WI38 (cell line): Measurements from ENCODE around the gene CYP4A22.
"Not testable (repeated sequence)": the region's sequence is repeated elsewhere in the genome, so short reads cannot be mapped to it uniquely, and the experiment has no call there.

Experiments used
- H3K4me3 ChIP-seq: 2 replicates; pipeline ENCODE4 v1.5.1; 2011; ENCODE audit warnings: low read depth, mild to moderate bottlenecking, control low read depth, low read length
- TF ChIP-seq, protein P1 (sequence below): IDR thresholded peaks from 2 replicates; pipeline ENCODE4 v1.5.1; 2012; ENCODE audit warnings: low read depth, mild to moderate bottlenecking, control low read depth, low read length

Gene CYP4A22

DNA sequence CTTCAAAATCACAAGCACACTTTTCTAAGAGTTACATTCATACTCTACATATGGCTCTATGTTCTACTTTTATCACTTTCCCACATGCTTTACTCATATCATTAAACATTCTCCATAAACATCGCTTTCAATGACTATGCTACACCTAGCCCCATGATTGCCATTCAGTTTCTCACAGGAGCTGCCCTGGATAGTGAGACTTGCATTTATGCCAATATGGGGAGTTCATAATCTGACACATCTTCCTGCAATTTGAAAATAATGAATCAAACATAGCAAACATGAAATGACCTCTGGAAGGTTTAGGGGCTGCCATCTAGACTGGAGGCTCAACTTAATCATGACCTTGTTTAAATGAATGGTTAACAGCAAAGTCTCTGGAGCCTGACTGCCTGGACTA, 9.0 kb upstream of the CYP4A22 start:
- no peak overlapping the region for H3K4me3 ChIP-seq
- TF ChIP-seq, protein P1, sequence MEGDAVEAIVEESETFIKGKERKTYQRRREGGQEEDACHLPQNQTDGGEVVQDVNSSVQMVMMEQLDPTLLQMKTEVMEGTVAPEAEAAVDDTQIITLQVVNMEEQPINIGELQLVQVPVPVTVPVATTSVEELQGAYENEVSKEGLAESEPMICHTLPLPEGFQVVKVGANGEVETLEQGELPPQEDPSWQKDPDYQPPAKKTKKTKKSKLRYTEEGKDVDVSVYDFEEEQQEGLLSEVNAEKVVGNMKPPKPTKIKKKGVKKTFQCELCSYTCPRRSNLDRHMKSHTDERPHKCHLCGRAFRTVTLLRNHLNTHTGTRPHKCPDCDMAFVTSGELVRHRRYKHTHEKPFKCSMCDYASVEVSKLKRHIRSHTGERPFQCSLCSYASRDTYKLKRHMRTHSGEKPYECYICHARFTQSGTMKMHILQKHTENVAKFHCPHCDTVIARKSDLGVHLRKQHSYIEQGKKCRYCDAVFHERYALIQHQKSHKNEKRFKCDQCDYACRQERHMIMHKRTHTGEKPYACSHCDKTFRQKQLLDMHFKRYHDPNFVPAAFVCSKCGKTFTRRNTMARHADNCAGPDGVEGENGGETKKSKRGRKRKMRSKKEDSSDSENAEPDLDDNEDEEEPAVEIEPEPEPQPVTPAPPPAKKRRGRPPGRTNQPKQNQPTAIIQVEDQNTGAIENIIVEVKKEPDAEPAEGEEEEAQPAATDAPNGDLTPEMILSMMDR: no peak

GRCh38 chr1:47128854-47129253, 8.4 kb upstream of the CYP4A22 start:
- not testable (repeated sequence) for H3K4me3 ChIP-seq

DNA sequence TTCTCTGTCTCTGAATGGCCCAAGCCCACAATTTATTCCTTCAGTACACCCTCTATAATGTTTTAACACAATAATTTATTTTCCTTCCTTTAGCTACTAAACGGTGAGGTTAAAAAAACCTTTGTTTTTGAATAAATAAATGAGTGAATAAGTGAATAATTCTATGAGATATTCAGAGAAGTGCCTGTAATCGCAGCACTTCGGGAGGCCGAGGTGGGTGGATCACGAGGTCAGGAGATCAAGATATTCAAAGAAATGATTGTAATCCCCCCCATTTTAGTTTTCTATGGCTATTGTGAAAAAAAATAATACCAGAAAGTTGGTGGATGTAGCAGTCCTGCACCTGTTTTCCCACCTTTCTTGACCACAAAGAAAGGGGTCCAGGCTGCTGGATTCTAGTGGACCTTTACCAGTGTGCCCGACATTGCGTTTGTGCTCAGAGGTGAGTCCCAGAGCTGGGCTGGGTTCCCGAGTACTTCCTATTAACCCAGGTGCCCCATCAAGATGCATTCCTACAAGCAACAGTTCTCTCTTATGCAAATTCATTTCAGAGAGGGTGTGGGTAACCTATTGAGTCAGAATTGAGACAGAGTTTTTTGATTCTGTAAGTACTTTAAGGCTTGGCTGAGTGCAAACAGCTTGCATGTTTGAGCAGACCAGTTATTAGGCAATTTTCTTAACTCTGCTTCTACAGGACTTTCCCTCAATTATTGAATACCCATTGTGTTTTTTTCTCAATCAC, 7.6 kb upstream of the CYP4A22 start:
- not testable (repeated sequence) for H3K4me3 ChIP-seq

DNA sequence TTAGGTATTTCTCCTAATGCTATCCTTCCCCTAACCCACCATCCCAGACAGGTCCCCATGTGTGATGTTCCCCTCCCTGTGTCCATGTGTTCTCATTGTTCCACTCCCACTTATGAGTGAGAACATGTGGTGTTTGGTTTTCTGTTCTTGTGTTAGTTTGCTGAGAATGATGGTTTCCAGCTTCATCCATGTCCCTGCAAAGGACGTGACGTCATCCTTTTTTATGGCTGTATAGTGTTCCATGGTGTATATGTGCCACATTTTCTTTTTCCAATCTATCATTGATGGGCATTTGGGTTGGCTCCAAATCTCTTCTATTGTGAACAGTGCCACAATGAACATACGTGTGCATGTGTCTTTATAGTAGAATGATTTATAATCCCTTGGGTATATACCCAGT, 4.6 kb upstream of the CYP4A22 start:
- H3K4me3 ChIP-seq: not testable (repeated sequence)

GRCh38 chr1:47137925-47138615, 829 bp downstream of the CYP4A22 start:
- TF ChIP-seq, protein P1: no peak
- no peak overlapping the region for H3K4me3 ChIP-seq

GRCh38 chr1:47140358-47140757, 3.1 kb downstream of the CYP4A22 start:
- not testable (repeated sequence) for H3K4me3 ChIP-seq

GRCh38 chr1:47143654-47144053, 6.4 kb downstream of the CYP4A22 start:
- H3K4me3 ChIP-seq: not testable (repeated sequence)

DNA sequence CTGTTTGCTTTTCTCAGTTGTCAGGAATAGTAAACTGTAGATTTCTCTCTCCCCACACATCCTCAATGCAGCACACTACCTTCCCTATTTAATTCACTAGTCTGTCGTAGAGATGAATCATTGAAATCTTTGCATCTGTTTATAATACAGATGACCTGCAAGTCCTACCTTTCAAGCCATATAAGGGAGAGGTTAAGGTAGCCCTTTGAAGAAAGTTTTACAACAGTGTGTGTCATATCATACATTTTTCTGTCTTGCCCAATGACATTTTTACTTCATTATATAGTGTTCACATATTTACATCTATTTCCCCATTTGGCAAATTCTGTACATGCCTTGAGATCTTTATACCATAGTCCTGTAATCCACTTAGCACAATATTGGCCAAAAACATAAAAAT, 9.3 kb downstream of the CYP4A22 start:
- not testable (repeated sequence) for H3K4me3 ChIP-seq

DNA sequence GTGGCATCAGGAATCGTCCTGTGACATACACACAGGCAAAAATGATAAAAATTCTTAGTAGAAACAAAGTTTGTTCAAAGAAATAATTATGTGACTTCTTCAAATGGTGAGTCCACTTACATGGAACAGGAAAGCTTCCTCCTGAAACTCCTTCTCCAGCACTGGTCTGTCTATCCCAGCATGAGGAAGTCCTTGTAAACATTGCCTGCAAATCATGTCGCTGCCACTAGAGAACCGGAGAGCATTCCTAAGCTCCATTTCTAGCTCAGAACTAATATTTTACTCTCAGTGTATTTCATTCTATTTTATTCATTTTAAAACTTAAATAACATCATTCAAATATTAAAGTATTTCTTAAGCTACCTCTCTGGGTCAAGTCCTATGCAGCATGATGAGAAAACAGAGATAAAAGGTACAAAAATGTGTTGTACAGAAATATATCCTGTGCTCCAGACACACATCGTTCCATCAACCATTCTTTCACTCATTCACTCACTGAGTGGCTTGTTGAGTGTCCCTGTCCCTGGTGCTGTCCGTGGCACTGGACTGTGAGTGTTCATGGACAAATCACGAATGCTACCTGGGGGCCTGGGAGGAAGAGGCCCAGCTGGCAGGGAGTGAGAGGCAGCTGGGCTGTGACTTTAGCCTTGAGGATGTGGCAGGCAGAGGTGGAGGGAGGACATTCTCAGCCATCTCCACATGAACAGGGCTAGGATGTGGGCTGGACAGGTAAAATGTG, 10.0 kb downstream of the CYP4A22 start:
- TF ChIP-seq, protein P1: no peak
- no peak overlapping the region for H3K4me3 ChIP-seq

DNA sequence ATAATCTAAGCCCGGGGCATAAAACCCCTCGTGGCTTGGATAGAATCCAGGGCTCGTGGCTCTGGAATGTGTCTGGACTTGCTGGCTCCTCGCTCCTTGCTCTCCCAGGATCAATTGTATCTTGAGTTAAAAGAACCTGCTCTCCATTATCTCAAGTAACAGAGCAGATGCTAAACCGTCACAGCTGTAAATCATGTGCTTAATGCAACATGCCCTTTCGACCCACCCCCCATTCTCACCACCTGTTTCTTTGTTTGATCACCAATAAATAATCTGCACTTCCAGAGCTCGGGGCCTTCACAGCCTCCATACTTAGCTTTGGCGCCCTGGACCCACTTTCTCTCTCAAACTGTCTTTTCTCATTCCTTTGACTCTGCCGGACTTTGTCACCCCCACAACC, 11.9 kb downstream of the CYP4A22 start:
- not testable (repeated sequence) for H3K4me3 ChIP-seq

DNA sequence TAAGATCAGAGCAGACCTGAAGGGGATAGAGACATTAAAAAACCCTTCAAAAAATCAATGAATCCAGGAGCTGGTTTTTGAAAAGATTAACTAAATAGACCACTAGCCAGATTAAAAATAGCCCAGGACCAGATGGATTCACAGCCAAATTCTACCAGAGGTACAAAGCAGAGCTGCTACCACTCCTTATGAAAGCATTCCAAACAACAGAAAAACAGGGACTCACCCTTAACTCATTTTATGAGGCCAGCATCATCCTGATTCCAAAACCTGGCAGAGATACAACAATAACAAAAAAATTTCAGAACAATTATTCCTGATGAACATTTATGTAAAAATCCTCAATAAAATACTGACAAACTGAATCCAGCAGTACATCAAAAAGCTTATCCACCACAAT, 19.2 kb downstream of the CYP4A22 start:
- H3K4me3 ChIP-seq: not testable (repeated sequence)

DNA sequence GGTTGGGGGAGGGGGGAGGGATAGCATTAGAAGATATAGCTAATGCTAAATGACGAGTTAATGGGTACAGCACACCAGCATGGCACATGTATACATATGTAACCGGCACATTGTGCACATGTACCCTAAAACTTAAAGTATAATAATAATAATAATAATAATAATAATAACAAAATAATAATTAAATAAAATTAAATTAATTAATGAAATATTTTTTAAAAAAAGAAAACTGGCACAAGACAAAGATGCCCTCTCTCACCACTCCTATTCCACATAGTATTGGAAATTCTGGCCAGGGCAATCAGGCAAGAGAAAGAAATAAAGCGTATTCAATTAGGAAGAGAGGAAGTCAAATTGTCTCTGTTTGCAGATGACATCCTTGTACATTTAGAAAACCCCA, 20.7 kb downstream of the CYP4A22 start:
- H3K4me3 ChIP-seq: not testable (repeated sequence)
